OCI-LY3 (cell line): ENCODE data around the gene C10orf90.

Source experiments
- H2AFZ ChIP-seq: fragments of 200-600, 300-600 bp; shearing (Covaris generic); 2 replicates; pipeline ENCODE4 v1.6.0; 2014; ENCODE audit warnings: antibody characterized with exemption, low read depth, low read length
- H3K27ac ChIP-seq: fragments of 200-600, 300-600 bp; sonication (generic); 2 replicates; pipeline ENCODE4 v1.5.1; 2014; ENCODE audit warnings: mild to moderate bottlenecking, low read length, moderate library complexity, mixed read lengths
- H3K27me3 ChIP-seq: fragments of 200-600, 300-600 bp; sonication (generic); 2 replicates; pipeline ENCODE4 v1.6.1; 2014; ENCODE audit warnings: low read depth, low read length, mixed read lengths
- H3K36me3 ChIP-seq: fragments of 200-600, 300-600 bp; sonication (generic); replicated peaks from 2 replicates; pipeline ENCODE3; 2014; ENCODE audit warnings: low read depth, low read length, mixed read lengths
- H3K4me1 ChIP-seq: fragments of 300-600, 200-600 bp; sonication (generic); 2 replicates; pipeline ENCODE4 v1.6.1; 2014; ENCODE audit warnings: low read length, mixed read lengths
- H3K4me2 ChIP-seq: fragments of 200-600, 300-600 bp; sonication (generic); 2 replicates; pipeline ENCODE4 v1.6.1; 2014; ENCODE audit warnings: low read length, mixed read lengths
- H3K4me3 ChIP-seq: fragments of 300-600, 200-600 bp; sonication (generic); 2 replicates; pipeline ENCODE4 v1.5.1; 2014; ENCODE audit warnings: antibody characterized with exemption, mild to moderate bottlenecking, low read length, moderate library complexity
- H3K79me2 ChIP-seq: fragments of 300-600, 200-600 bp; shearing (Covaris generic); 2 replicates; pipeline ENCODE4 v1.6.1; 2014; ENCODE audit warnings: mild to moderate bottlenecking, low read length, mixed read lengths
- H3K9ac ChIP-seq: fragments of 300-600, 200-600 bp; shearing (Covaris generic); 2 replicates; pipeline ENCODE4 v1.6.0; 2014; ENCODE audit warnings: mild to moderate bottlenecking, low read length, moderate library complexity
- H3K9me3 ChIP-seq: fragments of 200-600, 300-600 bp; shearing (Covaris generic); 2 replicates; pipeline ENCODE4 v1.6.1; 2014; ENCODE audit warnings: low read length, mixed read lengths; ENCODE audit not compliant: insufficient read depth
- H4K20me1 ChIP-seq: fragments of 200-600, 300-600 bp; sonication (generic); 2 replicates; pipeline ENCODE4 v1.6.1; 2016; ENCODE audit warnings: low read length, mixed read lengths; ENCODE audit not compliant: insufficient read depth
- CTCF ChIP-seq: fragments of 200-600, 300-600 bp; sonication (generic); IDR thresholded peaks from 2 replicates; pipeline ENCODE4 v1.5.1; 2014; ENCODE audit warnings: antibody characterized with exemption, low read length, low read depth
- EZH2phosphoT487 ChIP-seq: fragments of 200-600 bp; shearing (Covaris generic); IDR thresholded peaks from 2 replicates; pipeline ENCODE4 v1.6.1; 2018; ENCODE audit warnings: antibody characterized with exemption, mixed run types, low read depth

Gene C10orf90

GRCh38 chr10:126696684-126697083 lies 26.2 kb upstream of the C10orf90 start:
- TF ChIP-seq CTCF (no peak), EZH2phosphoT487 (no peak)

GRCh38 chr10:126691456-126691855 lies 21.0 kb upstream of the C10orf90 start:
- H3K79me2 ChIP-seq, result no peaks in the 10 kb centered on the region
- no peaks in the 10 kb centered on the region for H3K36me3 ChIP-seq
- no peak overlapping the region for H3K27ac ChIP-seq
- H2AFZ ChIP-seq, result no peak overlapping the region
- H4K20me1 ChIP-seq, result no peaks in the 10 kb centered on the region
- no peak for TF ChIP-seq EZH2phosphoT487
- TF ChIP-seq CTCF, result no peak
- H3K9ac ChIP-seq, result no peak overlapping the region
- no peaks in the 10 kb centered on the region for H3K4me1 ChIP-seq
- H3K27me3 ChIP-seq, result no peaks in the 10 kb centered on the region
- no peak overlapping the region for H3K4me3 ChIP-seq
- no peaks in the 10 kb centered on the region for H3K9me3 ChIP-seq
- no peak overlapping the region for H3K4me2 ChIP-seq

More at GRCh38 chr10:126696684-126697083, 26.2 kb upstream of the C10orf90 start:
- H3K9me3 ChIP-seq, result no peaks in the 10 kb centered on the region
- no peak overlapping the region for H2AFZ ChIP-seq
- H3K9ac ChIP-seq, result no peak overlapping the region
- no peaks in the 10 kb centered on the region for H4K20me1 ChIP-seq
- H3K27me3 ChIP-seq, result no peaks in the 10 kb centered on the region
- H3K79me2 ChIP-seq, result no peaks in the 10 kb centered on the region
- H3K4me3 ChIP-seq, result no peak overlapping the region
- no peaks in the 10 kb centered on the region for H3K36me3 ChIP-seq
- H3K27ac ChIP-seq, result no peak overlapping the region
- H3K4me2 ChIP-seq, result no peak overlapping the region
- H3K4me1 ChIP-seq, result no peaks in the 10 kb centered on the region

- no peaks in the 10 kb centered on the region for H3K4me1 ChIP-seq
- H3K79me2 ChIP-seq, result no peaks in the 10 kb centered on the region
- no peak overlapping the region for H3K9ac ChIP-seq
- H3K4me2 ChIP-seq, result no peak overlapping the region
- no peak overlapping the region for H3K27ac ChIP-seq
- no peak overlapping the region for H2AFZ ChIP-seq
- TF ChIP-seq EZH2phosphoT487, result no peak
- no peak for TF ChIP-seq CTCF
- no peaks in the 10 kb centered on the region for H3K36me3 ChIP-seq
- no peaks in the 10 kb centered on the region for H4K20me1 ChIP-seq
- no peaks in the 10 kb centered on the region for H3K27me3 ChIP-seq
- H3K9me3 ChIP-seq, result no peaks in the 10 kb centered on the region
- H3K4me3 ChIP-seq, result no peak overlapping the region
Measured at GRCh38 chr10:126690534-126690933, 20.0 kb upstream of the C10orf90 start.

GRCh38 chr10:126689461-126689994 lies 19.0 kb upstream of the C10orf90 start:
- H3K9me3 ChIP-seq, result no peaks in the 10 kb centered on the region
- H3K9ac ChIP-seq, result no peak overlapping the region
- H4K20me1 ChIP-seq, result no peaks in the 10 kb centered on the region
- H2AFZ ChIP-seq, result no peak overlapping the region
- H3K36me3 ChIP-seq, result no peaks in the 10 kb centered on the region
- H3K79me2 ChIP-seq, result no peaks in the 10 kb centered on the region
- no peaks in the 10 kb centered on the region for H3K4me1 ChIP-seq
- H3K27ac ChIP-seq, result no peak overlapping the region
- TF ChIP-seq EZH2phosphoT487 (no peak), CTCF (no peak)
- H3K27me3 ChIP-seq, result no peaks in the 10 kb centered on the region
- no peak overlapping the region for H3K4me3 ChIP-seq
- no peak overlapping the region for H3K4me2 ChIP-seq
